PFSK-1 (cell line): ENCODE measurements around the gene COL6A2.

Source experiments
- POLR2AphosphoS5 ChIP-seq: IDR thresholded peaks from 2 replicates; pipeline ENCODE4 v1.6.1; 2012; ENCODE audit warnings: low read depth, mild to moderate bottlenecking, control low read depth, low read length, moderate library complexity
- REST ChIP-seq, 2 experiments: IDR thresholded peaks; 2 replicates each; pipeline versions ENCODE4 v1.6.1 to v1.8.0; 2011 to 2012; ENCODE audit warnings: low read depth in 2 of 2, low read length in 2 of 2, control low read depth in 1 of 2, inconsistent platforms in 1 of 2, mild to moderate bottlenecking in 1 of 2, moderate library complexity in 1 of 2; ENCODE audit not compliant: insufficient read depth in 1 of 2
- SIN3A ChIP-seq: IDR thresholded peaks from 2 replicates; pipeline ENCODE4 v1.6.1; 2012; ENCODE audit warnings: mild to moderate bottlenecking, low read length, moderate library complexity, borderline replicate concordance; ENCODE audit not compliant: insufficient read depth
- TAF1 ChIP-seq: IDR thresholded peaks from 2 replicates; pipeline ENCODE4 v1.6.1; 2012; ENCODE audit warnings: low read length, control low read depth, borderline replicate concordance; ENCODE audit not compliant: insufficient read depth

DNA sequence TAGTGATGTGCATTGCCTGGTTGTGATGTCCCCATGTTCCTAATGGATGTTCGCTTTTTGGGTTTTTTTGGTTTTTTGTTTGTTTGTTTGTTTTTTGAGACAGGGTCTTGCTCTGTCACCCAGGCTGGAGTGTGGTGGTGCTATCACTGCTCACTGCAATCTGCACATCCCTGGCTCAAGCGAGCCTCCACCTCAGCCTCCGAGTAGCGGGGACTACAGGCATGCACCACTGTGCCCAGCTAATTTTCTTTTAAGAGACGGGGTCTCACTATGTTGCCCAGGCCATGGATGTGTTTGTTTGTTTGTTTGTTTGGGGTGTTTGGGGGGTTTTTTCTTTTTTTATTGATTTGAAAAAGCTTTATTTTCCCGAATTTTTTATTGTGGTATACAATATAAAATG lies 2.1 kb downstream of the COL6A2 start:
- no peak for TF ChIP-seq POLR2AphosphoS5
- no peak for TF ChIP-seq SIN3A
- TF ChIP-seq TAF1 = no peak
- TF ChIP-seq REST (IDR thresholded peaks at IDR 0.05; ENCODE audit: insufficient read depth in 1 of 2, low read depth in 2 of 2, low read length in 2 of 2) = no peak
